ACHN (cell line): ENCODE data around the gene IQCE.

Experiments
- DNase-seq: peaks from one replicate; pipeline ENCODE4 v3.0.0-alpha.2; 2015
- in situ Hi-C: cut with HindIII; loops from 2 replicates; pipeline ENCODE4 v1.10.0; 2017; ENCODE audit warnings: low sequenced_read_pairs, low pct_ligation_motif_present, low pct_unique_long_range_greater_than_20kb

Gene IQCE

DNA sequence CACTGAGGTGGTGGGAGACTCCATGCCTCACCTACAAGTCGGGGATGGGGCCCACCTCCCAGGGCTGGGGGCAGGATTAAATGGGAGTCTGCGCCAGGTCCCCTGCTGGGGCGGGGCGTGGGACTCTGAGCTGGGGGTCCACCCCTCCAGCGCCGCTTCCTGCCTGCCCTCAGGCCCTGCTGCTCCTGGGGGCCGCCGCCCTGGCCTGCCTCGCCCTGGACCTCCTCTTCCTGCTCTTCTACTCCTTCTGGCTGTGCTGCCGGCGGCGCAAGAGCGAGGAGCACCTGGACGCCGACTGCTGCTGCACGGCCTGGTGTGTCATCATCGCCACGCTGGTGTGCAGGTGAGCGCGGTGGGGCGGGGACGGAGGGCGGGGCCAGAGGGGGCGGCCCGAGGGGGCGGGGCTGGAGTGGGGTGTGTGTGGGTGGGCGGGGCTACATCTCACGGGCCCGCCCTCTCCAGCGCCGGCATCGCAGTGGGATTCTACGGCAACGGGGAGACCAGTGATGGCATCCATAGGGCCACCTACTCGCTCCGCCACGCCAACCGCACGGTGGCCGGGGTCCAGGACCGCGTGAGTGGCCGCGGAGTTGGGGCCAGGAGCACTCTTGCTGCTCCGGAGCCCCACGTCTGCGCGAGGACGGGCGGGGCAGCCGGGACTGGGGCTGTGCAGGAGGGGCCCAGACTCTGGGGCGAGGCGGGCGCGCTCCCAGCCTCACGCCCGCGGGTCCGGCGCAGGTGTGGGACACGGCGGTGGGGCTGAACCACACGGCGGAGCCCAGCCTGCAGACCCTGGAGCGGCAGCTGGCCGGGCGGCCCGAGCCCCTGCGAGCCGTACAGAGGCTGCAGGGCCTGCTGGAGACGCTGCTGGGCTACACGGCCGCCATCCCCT lies 88.1 kb downstream of the IQCE start:
- no peak for DNase-seq

GRCh38 chr7:2647594-2648172 lies 88.9 kb downstream of the IQCE start:
- no peak for DNase-seq
- in situ Hi-C loops = no loop called here

More for the DNA sequence above, 88.1 kb downstream of the IQCE start:
- in situ Hi-C loops = no loop called here

GRCh38 chr7:2649139-2649838 lies 90.5 kb downstream of the IQCE start:
- in situ Hi-C loops = no loop called here
- no peak for DNase-seq

- in situ Hi-C loops = no loop called here
- no peak for DNase-seq
Measured at GRCh38 chr7:2649991-2650390, 91.2 kb downstream of the IQCE start.

GRCh38 chr7:2650451-2650850 lies 91.7 kb downstream of the IQCE start:
- DNase-seq = no peak
- in situ Hi-C loops = no loop called here

DNA sequence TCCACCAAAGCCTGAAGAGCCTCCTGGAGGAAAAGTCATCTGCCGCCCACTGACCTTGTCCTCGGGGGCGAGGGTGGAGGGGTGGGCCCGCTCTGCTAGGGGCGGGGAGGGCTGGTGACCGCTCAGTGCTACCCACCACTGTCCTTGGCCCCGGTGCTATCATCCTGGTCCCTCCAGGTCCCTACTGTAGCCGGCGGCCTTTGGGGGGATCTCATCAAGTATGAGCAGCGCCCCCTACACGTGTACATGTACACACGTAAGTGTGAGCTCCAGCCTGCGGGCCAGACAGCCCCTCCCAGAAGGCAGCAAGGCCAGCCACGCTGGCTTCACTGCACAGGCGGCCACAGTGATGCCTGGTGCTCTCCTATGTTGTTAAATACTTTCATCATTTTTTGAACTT lies 92.6 kb downstream of the IQCE start:
- no peak for DNase-seq
- in situ Hi-C loops = no loop called here

DNA sequence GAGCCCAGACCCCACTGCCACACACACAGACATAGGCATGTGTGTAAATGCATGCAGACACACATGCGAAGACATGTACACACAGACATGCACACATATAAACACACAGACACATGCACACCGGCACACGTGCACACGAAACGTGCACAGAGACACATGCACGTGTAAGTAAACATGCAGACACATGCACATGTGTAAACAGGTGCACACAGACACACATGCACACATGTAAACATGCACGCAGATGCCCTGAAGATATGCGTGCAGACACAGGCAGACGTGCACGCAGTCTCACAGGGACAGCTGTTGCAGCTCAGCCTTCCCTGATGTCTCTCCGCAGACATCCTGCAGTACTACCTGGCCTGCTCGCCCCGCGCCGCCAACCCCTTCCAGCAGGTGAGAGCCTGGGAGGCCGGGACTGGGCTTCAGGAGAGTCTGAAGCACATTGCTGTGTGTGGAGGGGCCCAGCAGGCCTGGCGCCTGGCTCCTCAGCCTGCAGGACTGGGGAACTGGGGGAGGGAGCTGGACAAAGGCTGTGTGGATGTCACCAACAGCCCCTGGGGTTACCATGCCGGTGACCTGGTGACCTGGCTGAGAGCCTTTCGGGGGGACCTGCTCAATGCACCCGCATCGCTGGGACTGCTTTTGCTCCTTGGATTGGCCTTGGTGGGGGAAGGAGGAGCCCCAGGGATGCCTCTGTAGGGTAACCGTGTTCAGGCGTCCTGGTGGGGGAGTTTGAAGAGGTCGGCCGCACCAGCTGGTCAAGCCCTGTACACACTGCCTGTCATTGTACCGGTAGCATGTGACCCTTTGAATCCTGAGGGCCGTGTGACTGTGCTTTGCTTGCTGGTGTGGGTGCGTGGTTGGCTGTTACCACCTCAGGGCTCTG lies 93.3 kb downstream of the IQCE start:
- in situ Hi-C loops = no loop called here
- DNase-seq = no peak

- in situ Hi-C loops = no loop called here
- DNase-seq = no peak
Measured at GRCh38 chr7:2652736-2653060, 93.9 kb downstream of the IQCE start.

- in situ Hi-C loops = no loop called here
- DNase-seq = no peak
Measured at GRCh38 chr7:2654059-2654458, 95.3 kb downstream of the IQCE start.

DNA sequence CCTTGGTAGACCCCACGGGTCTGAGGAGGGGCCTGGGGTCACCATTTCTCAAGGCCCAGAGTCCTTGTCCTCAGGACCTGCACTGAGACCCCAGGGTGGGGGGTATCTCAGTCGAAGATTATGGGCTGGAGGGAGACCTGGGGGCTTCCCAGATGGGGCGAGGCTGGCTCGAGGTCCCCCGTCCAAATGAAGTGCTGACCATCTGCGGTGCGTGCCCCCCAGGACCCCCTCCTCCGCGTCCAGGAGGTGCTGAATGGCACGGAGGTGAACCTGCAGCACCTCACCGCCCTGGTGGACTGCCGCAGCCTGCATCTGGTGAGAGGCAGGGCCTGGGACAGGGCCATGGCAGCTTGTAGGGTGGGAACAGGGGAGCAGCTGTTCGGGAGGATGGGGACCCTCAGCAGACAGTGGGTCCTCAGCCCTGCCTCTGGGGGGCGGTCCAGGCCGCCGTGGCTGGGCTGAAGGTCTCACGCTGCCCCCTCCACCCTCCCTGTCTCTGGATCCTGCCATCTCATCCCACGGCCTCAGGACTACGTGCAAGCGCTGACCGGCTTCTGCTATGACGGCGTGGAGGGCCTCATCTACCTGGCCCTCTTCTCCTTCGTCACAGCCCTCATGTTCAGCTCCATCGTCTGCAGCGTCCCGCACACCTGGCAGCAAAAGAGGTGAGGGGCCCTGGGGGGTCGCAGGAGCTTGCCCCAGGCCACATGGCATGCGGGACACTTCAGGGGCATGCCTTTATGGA lies 97.3 kb downstream of the IQCE start:
- DNase-seq = no peak
- in situ Hi-C loops = no loop called here

- in situ Hi-C loops = no loop called here
- DNase-seq = no peak
Measured at GRCh38 chr7:2657208-2657607, 98.4 kb downstream of the IQCE start.

DNA sequence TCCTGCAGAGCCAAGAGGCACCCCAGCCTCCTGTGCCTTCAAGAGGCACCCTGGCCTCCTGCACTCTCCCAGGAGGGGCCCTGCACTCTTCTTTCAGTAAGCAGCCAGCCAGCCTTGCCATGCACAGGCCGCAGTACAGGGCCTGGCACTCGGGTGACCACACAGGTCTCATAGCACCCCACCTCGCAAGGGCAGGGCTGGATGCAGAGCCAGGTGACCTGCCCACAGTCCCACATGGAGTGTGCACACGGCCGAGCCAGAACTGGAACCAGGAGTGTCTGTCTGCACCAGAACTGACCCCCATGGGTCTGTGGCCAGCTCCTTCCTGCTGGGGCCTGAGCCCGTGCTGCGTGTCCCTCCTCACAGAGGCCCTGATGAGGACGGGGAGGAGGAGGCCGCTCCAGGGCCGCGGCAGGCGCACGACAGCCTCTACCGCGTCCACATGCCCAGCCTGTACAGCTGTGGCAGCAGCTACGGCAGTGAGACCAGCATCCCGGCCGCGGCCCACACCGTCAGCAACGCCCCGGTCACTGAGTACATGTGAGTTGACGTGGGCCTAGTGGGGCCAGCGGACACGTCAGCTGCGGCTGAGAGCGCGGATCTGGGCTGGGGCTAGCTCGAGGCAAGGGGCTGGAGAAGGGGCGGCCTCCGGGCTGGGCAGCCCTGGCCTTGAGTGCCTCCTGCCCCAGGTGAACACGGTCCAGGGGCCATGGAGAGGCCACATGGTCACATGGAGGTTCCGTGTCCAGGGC lies 99.3 kb downstream of the IQCE start:
- in situ Hi-C loops = no loop called here
- DNase-seq = no peak

DNA sequence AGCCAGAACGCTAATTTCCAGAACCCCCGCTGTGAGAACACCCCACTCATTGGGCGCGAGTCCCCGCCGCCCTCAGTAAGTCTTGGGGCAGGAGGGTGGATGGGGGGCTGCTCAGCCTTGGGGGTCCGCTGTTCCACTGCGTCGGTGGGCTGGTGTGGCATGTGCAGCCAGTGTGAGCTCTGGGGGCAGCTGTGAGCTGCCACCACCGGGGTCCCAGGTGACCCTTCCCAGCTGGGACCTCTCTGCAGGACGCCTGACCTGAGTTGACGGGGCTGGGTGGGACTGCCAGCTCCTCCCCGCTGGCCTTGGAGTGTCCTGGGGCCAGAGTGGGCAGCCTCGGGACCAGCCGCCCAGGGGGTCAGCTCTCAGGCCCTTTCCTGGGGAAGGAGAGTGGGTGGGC lies 100.2 kb downstream of the IQCE start:
- in situ Hi-C loops = no loop called here
- no peak for DNase-seq

GRCh38 chr7:2659556-2660358 lies 101.0 kb downstream of the IQCE start:
- DNase-seq = no peak
- in situ Hi-C loops = no loop called here

DNA sequence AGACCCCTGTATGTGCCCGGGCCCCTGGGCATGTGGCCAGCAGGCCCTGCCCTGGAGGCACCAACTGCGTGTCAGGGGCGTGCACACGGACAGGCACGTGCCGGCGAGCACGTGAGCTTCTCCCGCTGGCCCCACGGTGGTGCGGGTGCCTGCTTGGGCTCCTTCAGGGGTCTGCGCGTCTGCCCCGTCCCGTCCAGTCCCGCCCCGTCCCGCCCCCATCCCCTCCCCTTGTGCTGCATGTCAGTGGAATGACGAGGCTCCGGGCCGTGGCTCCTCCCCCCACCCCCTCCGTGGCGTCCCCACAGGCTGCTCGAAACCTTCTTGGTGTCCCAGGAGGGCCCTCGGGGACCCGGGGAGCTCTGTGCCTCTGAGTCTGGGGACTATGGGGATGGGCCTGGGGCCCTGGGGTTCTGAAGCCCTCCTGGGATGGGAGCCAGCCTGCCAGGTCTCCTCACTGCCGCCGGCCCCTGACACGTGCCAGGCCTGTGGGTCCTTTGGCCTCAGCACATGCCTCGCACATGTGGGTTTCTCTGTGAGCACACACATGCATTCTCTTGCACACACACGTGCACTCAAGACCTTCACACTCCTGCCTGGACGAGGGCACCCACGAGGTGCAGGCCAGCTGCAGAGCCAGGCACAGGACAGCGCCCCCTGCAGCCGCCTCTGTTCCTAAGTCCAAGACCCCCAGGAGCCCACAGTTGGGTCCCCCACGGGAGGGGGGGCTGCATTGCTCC lies 101.7 kb downstream of the IQCE start:
- DNase-seq = no peak
- in situ Hi-C loops = no loop called here

- in situ Hi-C loops = no loop called here
- no peak for DNase-seq
Measured at GRCh38 chr7:2661096-2661449, 102.3 kb downstream of the IQCE start.
